GM21515 (cell line): ENCODE data around the gene CHDH.
A peak's percentile ranks its signal among the peaks of the same experiment; 100 is the strongest.

Experiments used
- ATAC-seq: cut with Tn5 transposase; IDR thresholded peaks from one replicate; pipeline ENCODE4 v1.9.1; 2021; ENCODE audit not compliant: unreplicated experiment

The CHDH gene

GRCh38 chr3:53850895-53851294, 4.7 kb upstream of the CHDH start:
- ATAC-seq, result no peak

- ATAC-seq, result no peak
These were observed 3.7 kb upstream of the CHDH start for GRCh38 chr3:53849916-53850315.

- no peak for ATAC-seq
These were observed 584 bp upstream of the CHDH start for GRCh38 chr3:53846851-53847155.

GRCh38 chr3:53845881-53846133, 412 bp downstream of the CHDH start:
- no peak for ATAC-seq

GRCh38 chr3:53845103-53845880, 927 bp downstream of the CHDH start:
- ATAC-seq, result peak; percentile 24

- no peak for ATAC-seq
These were observed 1.7 kb downstream of the CHDH start for GRCh38 chr3:53844262-53845102.

- ATAC-seq, result no peak
These were observed 2.7 kb downstream of the CHDH start for GRCh38 chr3:53843195-53844177.

GRCh38 chr3:53842436-53843194, 3.6 kb downstream of the CHDH start:
- no peak for ATAC-seq

- ATAC-seq, result no peak
These were observed 4.9 kb downstream of the CHDH start for GRCh38 chr3:53841296-53841695.

- ATAC-seq, result no peak
These were observed 8.9 kb downstream of the CHDH start for GRCh38 chr3:53837331-53837730.

GRCh38 chr3:53836084-53836872, 9.9 kb downstream of the CHDH start:
- ATAC-seq, result no peak

- ATAC-seq, result no peak
These were observed 11.0 kb downstream of the CHDH start for GRCh38 chr3:53835257-53835656.

GRCh38 chr3:53834429-53835095, 11.7 kb downstream of the CHDH start:
- no peak for ATAC-seq

GRCh38 chr3:53833700-53834099, 12.5 kb downstream of the CHDH start:
- no peak for ATAC-seq

- no peak for ATAC-seq
These were observed 13.1 kb downstream of the CHDH start for GRCh38 chr3:53833053-53833645.

GRCh38 chr3:53830944-53831343, 15.3 kb downstream of the CHDH start:
- no peak for ATAC-seq

GRCh38 chr3:53829605-53830004, 16.6 kb downstream of the CHDH start:
- no peak for ATAC-seq

- no peak for ATAC-seq
These were observed 17.6 kb downstream of the CHDH start for GRCh38 chr3:53828581-53828980.

GRCh38 chr3:53826048-53826447, 20.2 kb downstream of the CHDH start:
- no peak for ATAC-seq
